PFSK-1 (cell line): ENCODE measurements around the gene VEPH1.

Source experiments
- POLR2AphosphoS5 ChIP-seq: IDR thresholded peaks from 2 replicates; pipeline ENCODE4 v1.6.1; 2012; ENCODE audit warnings: low read depth, mild to moderate bottlenecking, control low read depth, low read length, moderate library complexity
- REST ChIP-seq, 2 experiments: IDR thresholded peaks; 2 replicates each; pipeline versions ENCODE4 v1.6.1 to v1.8.0; 2011 to 2012; ENCODE audit warnings: low read depth in 2 of 2, low read length in 2 of 2, control low read depth in 1 of 2, inconsistent platforms in 1 of 2, mild to moderate bottlenecking in 1 of 2, moderate library complexity in 1 of 2; ENCODE audit not compliant: insufficient read depth in 1 of 2
- SIN3A ChIP-seq: IDR thresholded peaks from 2 replicates; pipeline ENCODE4 v1.6.1; 2012; ENCODE audit warnings: mild to moderate bottlenecking, low read length, moderate library complexity, borderline replicate concordance; ENCODE audit not compliant: insufficient read depth
- TAF1 ChIP-seq: IDR thresholded peaks from 2 replicates; pipeline ENCODE4 v1.6.1; 2012; ENCODE audit warnings: low read length, control low read depth, borderline replicate concordance; ENCODE audit not compliant: insufficient read depth

DNA sequence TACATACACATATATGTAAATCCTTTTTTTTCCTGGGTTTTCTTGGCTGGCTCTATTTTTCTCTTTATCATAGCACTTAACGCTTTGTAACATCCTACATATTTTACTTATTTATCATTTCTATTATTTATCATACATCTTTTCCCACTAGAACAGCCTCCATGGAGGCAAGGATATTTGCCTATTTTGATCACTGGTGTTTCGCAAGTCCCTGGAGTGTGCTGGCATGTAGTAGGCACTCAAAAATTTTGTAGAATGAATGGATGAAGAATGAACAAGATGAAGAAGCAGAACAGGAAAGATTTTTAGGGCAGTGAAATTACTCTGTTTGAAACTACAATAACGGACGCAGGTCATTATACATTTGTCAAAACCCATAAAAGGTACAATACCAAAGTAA lies 149.6 kb downstream of the VEPH1 start:
- TF ChIP-seq REST (IDR thresholded peaks at IDR 0.05; ENCODE audit: insufficient read depth in 1 of 2, low read depth in 2 of 2, low read length in 2 of 2) (no peak), POLR2AphosphoS5 (no peak), SIN3A (no peak), TAF1 (no peak)
